ENCODE results near the gene CLHC1.
"Not testable (repeated sequence)": the region's sequence is repeated elsewhere in the genome, so short reads cannot be mapped to it uniquely, and the experiment has no call there.

- not testable (repeated sequence) for TF ChIP-seq CTCF, POLR2A (IDR thresholded peaks at IDR 0.05)
Observed at GRCh38 chr2:55280851-55281546, 48.9 kb upstream of the CLHC1 start.

Measured in testis (tissue), 2 donors.